GM23338 (cell line): ENCODE measurements around the gene SPOCK2. TPM values are rescaled to one million over a fixed set of nuclear protein-coding genes. Genes with fewer than 3 reads are reported as not detected.

Experiments
- ATAC-seq: fragments of 200-7000 bp; cut with Tn5 transposase; 3 replicates; pipeline ENCODE4 v1.9.1; 2020
- DNase-seq: peaks from one replicate; pipeline ENCODE4 v3.0.0-alpha.2; 2015; ENCODE audit warnings: low spot score
- H2AFZ ChIP-seq: fragments of 200-600 bp; sonication (generic); 2 replicates; pipeline ENCODE4 v1.8.0; 2016; ENCODE audit warnings: antibody characterized with exemption, mild to moderate bottlenecking, moderate library complexity
- H3F3A ChIP-seq: fragments of 200-600 bp; sonication (generic); replicated peaks from 2 replicates; pipeline ENCODE4 v1.8.0; 2017; ENCODE audit warnings: antibody characterized with exemption, mixed run types, low read depth
- H3K27ac ChIP-seq: fragments of 200-600 bp; sonication (generic); 2 replicates; pipeline ENCODE4 v1.6.1; 2016; ENCODE audit warnings: low read depth
- H3K27me3 ChIP-seq: fragments of 200-600 bp; sonication (generic); 2 replicates; pipeline ENCODE4 v1.8.0; 2016; ENCODE audit warnings: mild to moderate bottlenecking, mixed run types, moderate library complexity; ENCODE audit not compliant: insufficient read depth
- H3K36me3 ChIP-seq: fragments of 200-600 bp; sonication (generic); 2 replicates; pipeline ENCODE4 v1.8.0; 2016; ENCODE audit warnings: mild to moderate bottlenecking; ENCODE audit not compliant: insufficient read depth
- H3K4me1 ChIP-seq: fragments of 200-600 bp; sonication (generic); 2 replicates; pipeline ENCODE4 v1.8.0; 2016; ENCODE audit warnings: mild to moderate bottlenecking, moderate library complexity; ENCODE audit not compliant: insufficient read depth
- H3K4me2 ChIP-seq: fragments of 200-600 bp; sonication (generic); 2 replicates; pipeline ENCODE4 v1.7.1; 2017; ENCODE audit warnings: mixed run types
- H3K4me3 ChIP-seq: fragments of 200-600 bp; sonication (generic); 2 replicates; pipeline ENCODE4 v1.6.1; 2016; ENCODE audit warnings: mixed run types
- H3K79me2 ChIP-seq: fragments of 200-600 bp; sonication (generic); replicated peaks from 2 replicates; pipeline ENCODE4 v1.8.0; 2017; ENCODE audit warnings: mild to moderate bottlenecking; ENCODE audit not compliant: insufficient read depth
- H3K9me2 ChIP-seq: fragments of 200-600 bp; sonication (generic); 2 replicates; pipeline ENCODE4 v1.8.0; 2017; ENCODE audit not compliant: insufficient read depth
- H4K20me1 ChIP-seq: fragments of 200-600 bp; sonication (generic); replicated peaks from 2 replicates; pipeline ENCODE4 v1.8.0; 2017; ENCODE audit warnings: mild to moderate bottlenecking; ENCODE audit not compliant: insufficient read depth
- H3K27ac Mint-ChIP-seq: 2 replicates; pipeline ENCODE4 v1.8.0; 2020; ENCODE audit warnings: inconsistent platforms, mild to moderate bottlenecking, moderate library complexity, mixed read lengths
- H3K27me3 Mint-ChIP-seq: 3 replicates; pipeline ENCODE4 v1.8.0; 2022; ENCODE audit warnings: low read depth, mild to moderate bottlenecking, moderate library complexity, mixed read lengths, inconsistent platforms; ENCODE audit not compliant: insufficient read depth, poor library complexity
- H3K36me3 Mint-ChIP-seq: 3 replicates; pipeline ENCODE4 v1.8.0; 2021; ENCODE audit warnings: low read depth, mild to moderate bottlenecking, inconsistent platforms, moderate library complexity, mixed read lengths
- H3K4me1 Mint-ChIP-seq: 3 replicates; pipeline ENCODE4 v1.8.0; 2020; ENCODE audit warnings: mild to moderate bottlenecking, inconsistent platforms, mixed read lengths
- H3K4me3 Mint-ChIP-seq: 3 replicates; pipeline ENCODE4 v1.8.0; 2021; ENCODE audit warnings: moderate library complexity, mild to moderate bottlenecking, inconsistent platforms, mixed read lengths
- H3K9me3 Mint-ChIP-seq: 3 replicates; pipeline ENCODE4 v1.8.0; 2020; ENCODE audit warnings: moderate library complexity, mild to moderate bottlenecking, inconsistent platforms, mixed read lengths
- CREB1 ChIP-seq: fragments of 250-450 bp; sonication (Bioruptor Pico); IDR thresholded peaks from 2 replicates; pipeline ENCODE4 v1.5.0; 2020; ENCODE audit warnings: low read depth, mild to moderate bottlenecking, moderate library complexity
- EZH2 ChIP-seq: fragments of 200-600 bp; sonication (generic); IDR thresholded peaks from one replicate; pipeline ENCODE4 v1.8.0; 2017; ENCODE audit warnings: antibody characterized with exemption, mild to moderate bottlenecking, low read depth; ENCODE audit not compliant: unreplicated experiment
- EZH2phosphoT487 ChIP-seq: fragments of 200-600 bp; sonication (generic); IDR thresholded peaks from one replicate; pipeline ENCODE4 v1.8.1; 2018; ENCODE audit warnings: antibody characterized with exemption; ENCODE audit not compliant: unreplicated experiment
- JUNB ChIP-seq: IDR thresholded peaks from one replicate; pipeline ENCODE4 v1.6.1; 2016; ENCODE audit warnings: antibody characterized with exemption; ENCODE audit not compliant: unreplicated experiment
- NANOG ChIP-seq: IDR thresholded peaks from 2 replicates; pipeline ENCODE4 v1.6.1; 2016; ENCODE audit warnings: antibody characterized with exemption, borderline replicate concordance
- POLR2AphosphoS5 ChIP-seq: IDR thresholded peaks from 2 replicates; pipeline ENCODE4 v1.6.1; 2016; ENCODE audit warnings: antibody characterized with exemption, low read depth
- STAT1 ChIP-seq: IDR thresholded peaks from one replicate; pipeline ENCODE4 v1.6.1; 2016; ENCODE audit warnings: antibody characterized with exemption; ENCODE audit not compliant: unreplicated experiment
- ZNF114 ChIP-seq: fragments of 250-450 bp; sonication (Bioruptor Pico); IDR thresholded peaks from 2 replicates; pipeline ENCODE4 v1.5.0; 2020; ENCODE audit warnings: mild to moderate bottlenecking, moderate library complexity
- ZNF331 ChIP-seq: fragments of 250-450 bp; sonication (Bioruptor Pico); IDR thresholded peaks from 2 replicates; pipeline ENCODE4 v1.5.0; 2020; ENCODE audit warnings: low read depth, mild to moderate bottlenecking, moderate library complexity
- polyA plus RNA-seq: library from polyadenylated mRNA; unstranded; fragments of >200 nt; fragmentation: Nextera tagmentation; extraction: Ambion mirVana; gene quantifications from 2 replicates; pipeline ENCODE4 v1.2.1, GENCODE V29; 2016
- total RNA-seq: library from RNA; depleted of rRNA; stranded (reverse); fragments of >200 nt; shearing (Covaris generic); gene quantifications from 2 replicates; pipeline ENCODE4 v1.2.3, GENCODE V29; 2014
- TF ChIP-seq, protein P1 (sequence below): fragments of 250-450 bp; sonication (Bioruptor Pico); IDR thresholded peaks from 2 replicates; pipeline ENCODE4 v1.5.0; 2020; ENCODE audit warnings: mild to moderate bottlenecking, moderate library complexity
- TF ChIP-seq, protein P2 (sequence below): IDR thresholded peaks from 2 replicates; pipeline ENCODE4 v1.6.1; 2016; ENCODE audit warnings: antibody characterized with exemption
- TF ChIP-seq, protein P3 (sequence below): IDR thresholded peaks from one replicate; pipeline ENCODE4 v1.6.1; 2018; ENCODE audit warnings: antibody characterized with exemption; ENCODE audit not compliant: unreplicated experiment
- TF ChIP-seq, protein P4 (sequence below), 2 experiments: fragments of 200-600 bp in 1 of 2; sonication (generic) in 1 of 2; conservative IDR thresholded peaks; 2 replicates each; pipeline versions ENCODE4 v1.5.1 to v1.6.1; 2016 to 2017; ENCODE audit warnings: antibody characterized with exemption in 2 of 2, low read depth in 2 of 2, mild to moderate bottlenecking in 2 of 2, moderate library complexity in 1 of 2

The SPOCK2 gene
- total and polyA plus RNA-seq, 2 experiments from 2014 or later, result 1.3 to 3.6 TPM

DNA sequence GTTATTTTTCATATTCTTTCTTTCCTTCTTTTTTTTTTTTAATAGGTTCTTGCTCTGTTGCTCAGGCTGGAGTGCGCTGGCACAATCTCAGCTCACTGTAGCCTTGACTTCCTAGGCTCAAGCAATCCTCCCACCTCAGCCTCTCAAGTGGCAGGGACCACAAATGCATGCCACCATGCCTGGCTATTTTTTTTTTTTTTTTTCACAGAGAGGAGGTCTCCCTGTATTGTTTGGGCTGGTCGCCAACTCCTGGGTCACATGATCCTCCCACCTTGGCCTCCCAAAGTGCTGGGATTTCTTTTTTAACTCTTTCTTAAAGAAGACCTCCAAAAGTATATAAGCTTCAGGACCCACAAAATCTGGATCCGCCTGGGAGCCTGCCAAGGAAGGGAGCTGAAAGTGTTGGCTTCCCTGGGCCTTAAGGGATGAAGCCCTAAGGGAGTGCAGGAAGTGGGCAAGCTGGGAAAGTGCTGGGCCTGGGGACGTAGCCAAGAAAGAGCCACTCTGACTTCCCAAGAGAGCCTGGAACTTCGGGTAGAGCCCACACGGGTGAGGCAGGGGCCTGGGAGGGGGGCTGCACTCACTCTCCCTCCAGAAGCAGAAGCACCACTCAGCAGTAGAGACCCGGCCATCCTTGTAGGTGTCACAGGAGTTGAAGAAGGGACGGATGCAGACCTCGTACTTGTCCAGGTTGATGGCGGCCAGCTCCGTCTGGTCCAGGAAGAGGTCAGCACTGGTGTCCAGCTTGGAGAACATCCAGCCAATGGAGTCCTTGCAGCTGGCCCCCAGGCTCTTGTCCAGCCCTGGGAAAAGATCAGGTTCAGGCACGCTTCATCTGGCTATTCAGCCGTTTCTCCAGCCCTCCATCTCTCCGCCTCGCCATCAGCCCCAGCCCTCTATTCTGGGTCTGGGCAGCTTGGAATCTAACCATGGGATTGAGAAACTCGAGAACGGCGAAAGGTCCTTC lies 21.8 kb downstream of the SPOCK2 start:
- TF ChIP-seq EZH2phosphoT487 (no peak), NANOG (no peak), ZNF331 (no peak), STAT1 (no peak), ZNF114 (CRISPR knock-in tag) (no peak), CREB1 (no peak), JUNB (no peak), POLR2AphosphoS5 (no peak), EZH2 (no peak)
- TF ChIP-seq, protein P1, sequence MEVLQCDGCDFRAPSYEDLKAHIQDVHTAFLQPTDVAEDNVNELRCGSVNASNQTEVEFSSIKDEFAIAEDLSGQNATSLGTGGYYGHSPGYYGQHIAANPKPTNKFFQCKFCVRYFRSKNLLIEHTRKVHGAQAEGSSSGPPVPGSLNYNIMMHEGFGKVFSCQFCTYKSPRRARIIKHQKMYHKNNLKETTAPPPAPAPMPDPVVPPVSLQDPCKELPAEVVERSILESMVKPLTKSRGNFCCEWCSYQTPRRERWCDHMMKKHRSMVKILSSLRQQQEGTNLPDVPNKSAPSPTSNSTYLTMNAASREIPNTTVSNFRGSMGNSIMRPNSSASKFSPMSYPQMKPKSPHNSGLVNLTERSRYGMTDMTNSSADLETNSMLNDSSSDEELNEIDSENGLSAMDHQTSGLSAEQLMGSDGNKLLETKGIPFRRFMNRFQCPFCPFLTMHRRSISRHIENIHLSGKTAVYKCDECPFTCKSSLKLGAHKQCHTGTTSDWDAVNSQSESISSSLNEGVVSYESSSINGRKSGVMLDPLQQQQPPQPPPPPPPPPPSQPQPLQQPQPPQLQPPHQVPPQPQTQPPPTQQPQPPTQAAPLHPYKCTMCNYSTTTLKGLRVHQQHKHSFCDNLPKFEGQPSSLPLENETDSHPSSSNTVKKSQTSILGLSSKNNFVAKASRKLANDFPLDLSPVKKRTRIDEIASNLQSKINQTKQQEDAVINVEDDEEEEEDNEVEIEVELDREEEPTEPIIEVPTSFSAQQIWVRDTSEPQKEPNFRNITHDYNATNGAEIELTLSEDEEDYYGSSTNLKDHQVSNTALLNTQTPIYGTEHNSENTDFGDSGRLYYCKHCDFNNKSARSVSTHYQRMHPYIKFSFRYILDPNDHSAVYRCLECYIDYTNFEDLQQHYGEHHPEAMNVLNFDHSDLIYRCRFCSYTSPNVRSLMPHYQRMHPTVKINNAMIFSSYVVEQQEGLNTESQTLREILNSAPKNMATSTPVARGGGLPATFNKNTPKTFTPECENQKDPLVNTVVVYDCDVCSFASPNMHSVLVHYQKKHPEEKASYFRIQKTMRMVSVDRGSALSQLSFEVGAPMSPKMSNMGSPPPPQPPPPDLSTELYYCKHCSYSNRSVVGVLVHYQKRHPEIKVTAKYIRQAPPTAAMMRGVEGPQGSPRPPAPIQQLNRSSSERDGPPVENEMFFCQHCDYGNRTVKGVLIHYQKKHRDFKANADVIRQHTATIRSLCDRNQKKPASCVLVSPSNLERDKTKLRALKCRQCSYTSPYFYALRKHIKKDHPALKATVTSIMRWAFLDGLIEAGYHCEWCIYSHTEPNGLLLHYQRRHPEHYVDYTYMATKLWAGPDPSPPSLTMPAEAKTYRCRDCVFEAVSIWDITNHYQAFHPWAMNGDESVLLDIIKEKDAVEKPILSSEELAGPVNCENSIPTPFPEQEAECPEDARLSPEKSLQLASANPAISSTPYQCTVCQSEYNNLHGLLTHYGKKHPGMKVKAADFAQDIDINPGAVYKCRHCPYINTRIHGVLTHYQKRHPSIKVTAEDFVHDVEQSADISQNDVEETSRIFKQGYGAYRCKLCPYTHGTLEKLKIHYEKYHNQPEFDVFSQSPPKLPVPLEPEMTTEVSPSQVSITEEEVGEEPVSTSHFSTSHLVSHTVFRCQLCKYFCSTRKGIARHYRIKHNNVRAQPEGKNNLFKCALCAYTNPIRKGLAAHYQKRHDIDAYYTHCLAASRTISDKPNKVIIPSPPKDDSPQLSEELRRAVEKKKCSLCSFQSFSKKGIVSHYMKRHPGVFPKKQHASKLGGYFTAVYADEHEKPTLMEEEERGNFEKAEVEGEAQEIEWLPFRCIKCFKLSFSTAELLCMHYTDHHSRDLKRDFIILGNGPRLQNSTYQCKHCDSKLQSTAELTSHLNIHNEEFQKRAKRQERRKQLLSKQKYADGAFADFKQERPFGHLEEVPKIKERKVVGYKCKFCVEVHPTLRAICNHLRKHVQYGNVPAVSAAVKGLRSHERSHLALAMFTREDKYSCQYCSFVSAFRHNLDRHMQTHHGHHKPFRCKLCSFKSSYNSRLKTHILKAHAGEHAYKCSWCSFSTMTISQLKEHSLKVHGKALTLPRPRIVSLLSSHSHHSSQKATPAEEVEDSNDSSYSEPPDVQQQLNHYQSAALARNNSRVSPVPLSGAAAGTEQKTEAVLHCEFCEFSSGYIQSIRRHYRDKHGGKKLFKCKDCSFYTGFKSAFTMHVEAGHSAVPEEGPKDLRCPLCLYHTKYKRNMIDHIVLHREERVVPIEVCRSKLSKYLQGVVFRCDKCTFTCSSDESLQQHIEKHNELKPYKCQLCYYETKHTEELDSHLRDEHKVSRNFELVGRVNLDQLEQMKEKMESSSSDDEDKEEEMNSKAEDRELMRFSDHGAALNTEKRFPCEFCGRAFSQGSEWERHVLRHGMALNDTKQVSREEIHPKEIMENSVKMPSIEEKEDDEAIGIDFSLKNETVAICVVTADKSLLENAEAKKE (CRISPR knock-in tag), result no peak
- TF ChIP-seq, protein P2, sequence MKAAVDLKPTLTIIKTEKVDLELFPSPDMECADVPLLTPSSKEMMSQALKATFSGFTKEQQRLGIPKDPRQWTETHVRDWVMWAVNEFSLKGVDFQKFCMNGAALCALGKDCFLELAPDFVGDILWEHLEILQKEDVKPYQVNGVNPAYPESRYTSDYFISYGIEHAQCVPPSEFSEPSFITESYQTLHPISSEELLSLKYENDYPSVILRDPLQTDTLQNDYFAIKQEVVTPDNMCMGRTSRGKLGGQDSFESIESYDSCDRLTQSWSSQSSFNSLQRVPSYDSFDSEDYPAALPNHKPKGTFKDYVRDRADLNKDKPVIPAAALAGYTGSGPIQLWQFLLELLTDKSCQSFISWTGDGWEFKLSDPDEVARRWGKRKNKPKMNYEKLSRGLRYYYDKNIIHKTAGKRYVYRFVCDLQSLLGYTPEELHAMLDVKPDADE, result no peak
- TF ChIP-seq, protein P3, sequence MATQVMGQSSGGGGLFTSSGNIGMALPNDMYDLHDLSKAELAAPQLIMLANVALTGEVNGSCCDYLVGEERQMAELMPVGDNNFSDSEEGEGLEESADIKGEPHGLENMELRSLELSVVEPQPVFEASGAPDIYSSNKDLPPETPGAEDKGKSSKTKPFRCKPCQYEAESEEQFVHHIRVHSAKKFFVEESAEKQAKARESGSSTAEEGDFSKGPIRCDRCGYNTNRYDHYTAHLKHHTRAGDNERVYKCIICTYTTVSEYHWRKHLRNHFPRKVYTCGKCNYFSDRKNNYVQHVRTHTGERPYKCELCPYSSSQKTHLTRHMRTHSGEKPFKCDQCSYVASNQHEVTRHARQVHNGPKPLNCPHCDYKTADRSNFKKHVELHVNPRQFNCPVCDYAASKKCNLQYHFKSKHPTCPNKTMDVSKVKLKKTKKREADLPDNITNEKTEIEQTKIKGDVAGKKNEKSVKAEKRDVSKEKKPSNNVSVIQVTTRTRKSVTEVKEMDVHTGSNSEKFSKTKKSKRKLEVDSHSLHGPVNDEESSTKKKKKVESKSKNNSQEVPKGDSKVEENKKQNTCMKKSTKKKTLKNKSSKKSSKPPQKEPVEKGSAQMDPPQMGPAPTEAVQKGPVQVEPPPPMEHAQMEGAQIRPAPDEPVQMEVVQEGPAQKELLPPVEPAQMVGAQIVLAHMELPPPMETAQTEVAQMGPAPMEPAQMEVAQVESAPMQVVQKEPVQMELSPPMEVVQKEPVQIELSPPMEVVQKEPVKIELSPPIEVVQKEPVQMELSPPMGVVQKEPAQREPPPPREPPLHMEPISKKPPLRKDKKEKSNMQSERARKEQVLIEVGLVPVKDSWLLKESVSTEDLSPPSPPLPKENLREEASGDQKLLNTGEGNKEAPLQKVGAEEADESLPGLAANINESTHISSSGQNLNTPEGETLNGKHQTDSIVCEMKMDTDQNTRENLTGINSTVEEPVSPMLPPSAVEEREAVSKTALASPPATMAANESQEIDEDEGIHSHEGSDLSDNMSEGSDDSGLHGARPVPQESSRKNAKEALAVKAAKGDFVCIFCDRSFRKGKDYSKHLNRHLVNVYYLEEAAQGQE, result no peak
- TF ChIP-seq, protein P4, sequence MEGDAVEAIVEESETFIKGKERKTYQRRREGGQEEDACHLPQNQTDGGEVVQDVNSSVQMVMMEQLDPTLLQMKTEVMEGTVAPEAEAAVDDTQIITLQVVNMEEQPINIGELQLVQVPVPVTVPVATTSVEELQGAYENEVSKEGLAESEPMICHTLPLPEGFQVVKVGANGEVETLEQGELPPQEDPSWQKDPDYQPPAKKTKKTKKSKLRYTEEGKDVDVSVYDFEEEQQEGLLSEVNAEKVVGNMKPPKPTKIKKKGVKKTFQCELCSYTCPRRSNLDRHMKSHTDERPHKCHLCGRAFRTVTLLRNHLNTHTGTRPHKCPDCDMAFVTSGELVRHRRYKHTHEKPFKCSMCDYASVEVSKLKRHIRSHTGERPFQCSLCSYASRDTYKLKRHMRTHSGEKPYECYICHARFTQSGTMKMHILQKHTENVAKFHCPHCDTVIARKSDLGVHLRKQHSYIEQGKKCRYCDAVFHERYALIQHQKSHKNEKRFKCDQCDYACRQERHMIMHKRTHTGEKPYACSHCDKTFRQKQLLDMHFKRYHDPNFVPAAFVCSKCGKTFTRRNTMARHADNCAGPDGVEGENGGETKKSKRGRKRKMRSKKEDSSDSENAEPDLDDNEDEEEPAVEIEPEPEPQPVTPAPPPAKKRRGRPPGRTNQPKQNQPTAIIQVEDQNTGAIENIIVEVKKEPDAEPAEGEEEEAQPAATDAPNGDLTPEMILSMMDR (conservative IDR thresholded peaks at IDR 0.05; ENCODE audit: low read depth in 2 of 2), result no peak
- H3K27me3 ChIP-seq, result no peaks in the 10 kb centered on the region
- Mint-ChIP-seq H3K27me3 (peaks cover 15% of the 10 kb centered on the region), H3K4me1 (peaks cover 4% of the 10 kb centered on the region; the same call in 2 of the 3 replicates), H3K27ac (no peak overlapping the region), H3K4me3 (no peak overlapping the region), H3K36me3 (no peaks in the 10 kb centered on the region), H3K9me3 (no peaks in the 10 kb centered on the region)
- no peaks in the 10 kb centered on the region for H3K79me2 ChIP-seq
- no peak overlapping the region for H2AFZ ChIP-seq
- no peaks in the 10 kb centered on the region for H3K4me1 ChIP-seq
- H3K4me2 ChIP-seq, result no peak overlapping the region
- DNase-seq, result no peak
- no peaks in the 10 kb centered on the region; the same call in 1 of the 2 replicates for H3K36me3 ChIP-seq
- no peaks in the 10 kb centered on the region for H4K20me1 ChIP-seq
- no peaks in the 10 kb centered on the region for H3K9me2 ChIP-seq
- ATAC-seq, result no peak
- no peak overlapping the region for H3K4me3 ChIP-seq
- no peaks in the 10 kb centered on the region for H3F3A ChIP-seq
- no peak overlapping the region for H3K27ac ChIP-seq
